Femur (tissue), 1 donor: Measurements from ENCODE around the gene FSTL4.
"Not testable (repeated sequence)": the region's sequence is repeated elsewhere in the genome, so short reads cannot be mapped to it uniquely, and the experiment has no call there.

ENCODE experiments used
- DNase-seq: peaks from one replicate; pipeline ENCODE4 v3.0.0-alpha.2; 2017

Gene FSTL4

DNA sequence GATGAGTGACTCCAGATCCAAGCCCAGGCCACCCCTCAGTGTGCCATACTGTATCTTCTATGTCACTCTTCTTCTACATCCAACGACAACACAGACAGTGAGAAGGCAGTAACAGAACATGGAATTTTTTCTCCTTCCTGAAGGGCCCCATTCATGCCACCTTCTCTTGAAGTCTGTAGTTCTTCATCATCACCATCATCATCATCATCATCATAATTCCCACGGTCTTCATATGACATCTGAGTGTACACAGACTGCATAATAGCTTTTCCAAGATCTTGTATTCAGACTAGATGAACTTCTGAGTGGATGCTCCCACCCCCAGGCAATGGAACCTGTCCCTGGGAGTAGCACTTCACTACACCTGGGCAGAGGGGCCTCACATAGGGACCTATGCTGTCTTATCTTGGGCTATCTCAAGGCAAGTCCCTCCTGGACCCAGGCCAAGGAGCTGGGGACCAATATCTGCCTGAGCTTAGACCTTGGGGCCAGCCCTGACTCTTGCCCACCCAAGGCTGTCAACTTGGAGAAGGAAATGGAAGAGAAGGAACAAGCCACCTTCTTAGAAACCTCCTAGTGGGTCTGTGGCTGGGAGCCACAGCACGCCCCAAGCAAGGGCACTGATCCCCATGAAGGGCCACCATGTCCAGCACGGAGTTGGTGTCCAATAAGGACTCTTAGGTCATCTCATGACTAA, 159.1 kb downstream of the FSTL4 start:
- DNase-seq = no peak

DNA sequence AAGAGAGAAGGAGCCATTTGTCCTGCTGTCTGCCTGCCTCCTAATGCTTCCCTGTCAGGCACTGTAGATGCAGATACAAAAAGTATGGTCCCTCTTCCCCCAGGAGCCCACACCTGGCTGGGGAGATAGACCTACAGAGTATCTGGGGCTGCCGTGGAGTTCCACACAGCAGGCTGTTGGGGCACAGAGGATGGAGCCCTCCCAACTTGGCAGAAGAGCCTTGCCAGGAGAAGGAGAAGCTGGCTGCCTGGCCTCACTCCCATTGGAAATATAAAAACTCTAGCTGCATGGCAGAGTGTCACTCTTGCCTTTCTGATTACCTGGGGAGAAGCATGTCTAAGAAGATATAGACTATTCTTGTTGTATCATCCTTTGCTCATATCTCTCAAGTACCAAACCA, 160.4 kb downstream of the FSTL4 start:
- no peak for DNase-seq

GRCh38 chr5:133450286-133450685, 162.1 kb downstream of the FSTL4 start:
- DNase-seq = no peak

GRCh38 chr5:133449181-133449580, 163.2 kb downstream of the FSTL4 start:
- no peak for DNase-seq

DNA sequence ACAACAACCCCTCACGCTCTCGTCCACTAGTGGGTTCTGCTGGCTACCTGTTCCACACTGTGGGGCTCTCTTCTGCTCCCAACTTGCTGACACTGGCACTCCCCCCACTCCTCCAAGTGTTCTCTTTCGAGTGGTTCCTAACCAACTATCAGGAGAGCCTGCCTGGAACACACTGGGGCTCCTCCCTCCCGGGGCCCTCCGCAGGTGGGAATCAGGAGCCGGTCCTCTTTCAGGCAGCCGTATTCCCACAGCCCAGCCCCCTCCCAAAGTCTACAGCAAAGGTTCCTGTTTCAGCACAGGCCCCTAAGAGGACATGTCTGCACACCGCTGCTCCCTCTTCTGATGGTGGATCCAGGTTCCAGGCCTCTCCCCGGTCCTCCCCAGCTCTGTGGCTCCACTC, 165.9 kb downstream of the FSTL4 start:
- DNase-seq = no peak

DNA sequence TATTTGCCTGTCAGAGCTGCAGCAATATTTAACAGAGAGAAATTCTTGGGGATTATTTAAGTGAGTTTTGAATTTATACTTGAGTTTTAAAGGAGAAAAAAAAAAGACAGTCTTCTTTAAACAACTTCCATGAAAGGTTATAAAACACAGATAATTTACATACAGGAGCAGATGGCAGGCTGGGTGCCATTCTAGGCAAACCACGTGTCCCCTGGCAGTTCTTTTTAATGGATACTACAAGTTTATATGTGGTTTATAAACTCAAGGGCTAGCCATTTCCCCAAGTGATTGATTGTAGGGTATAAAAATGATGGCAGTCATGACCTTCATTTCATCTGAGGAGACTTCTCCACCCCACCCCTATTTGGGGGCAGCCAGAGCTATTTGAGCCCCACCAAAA, 166.6 kb downstream of the FSTL4 start:
- no peak for DNase-seq

DNA sequence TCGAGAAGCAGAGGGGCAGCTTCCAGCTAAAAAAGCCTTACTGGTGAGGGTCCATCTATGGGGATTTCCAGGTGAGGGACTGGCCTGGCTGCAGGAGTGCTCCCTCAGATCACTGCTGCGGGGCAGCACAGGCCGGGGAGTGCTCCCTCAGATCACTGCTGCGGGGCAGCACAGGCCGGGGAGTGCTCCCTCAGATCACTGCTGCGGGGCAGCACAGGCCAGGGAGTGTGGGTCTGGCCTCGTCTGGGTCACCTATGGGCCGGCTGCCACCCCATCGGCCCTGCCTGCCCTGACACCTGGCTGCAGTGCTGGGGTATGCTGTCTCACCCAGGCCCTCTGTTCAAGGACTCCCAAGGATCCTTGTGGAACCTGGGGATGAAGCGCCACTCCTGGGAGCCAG, 167.1 kb downstream of the FSTL4 start:
- DNase-seq = not testable (repeated sequence)

DNA sequence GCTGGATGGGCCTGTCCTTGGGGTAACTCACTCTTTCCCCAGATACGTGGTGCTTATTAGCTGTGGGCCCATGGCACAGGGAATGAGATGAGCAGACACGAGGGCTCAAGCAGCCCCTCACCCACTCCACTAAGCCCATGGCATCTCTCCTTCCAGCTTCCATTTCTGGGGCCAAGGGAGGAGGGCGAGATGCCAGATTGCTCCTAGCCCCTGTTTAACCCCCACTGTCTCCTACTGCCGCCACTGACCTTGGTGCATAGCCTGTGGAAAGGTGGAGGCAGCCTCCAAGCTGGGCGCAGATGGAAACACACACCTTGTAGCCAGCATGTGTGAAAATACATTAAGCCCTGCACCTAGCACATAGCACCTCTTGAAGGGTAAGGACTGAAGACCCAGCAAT, 167.6 kb downstream of the FSTL4 start:
- no peak for DNase-seq

DNA sequence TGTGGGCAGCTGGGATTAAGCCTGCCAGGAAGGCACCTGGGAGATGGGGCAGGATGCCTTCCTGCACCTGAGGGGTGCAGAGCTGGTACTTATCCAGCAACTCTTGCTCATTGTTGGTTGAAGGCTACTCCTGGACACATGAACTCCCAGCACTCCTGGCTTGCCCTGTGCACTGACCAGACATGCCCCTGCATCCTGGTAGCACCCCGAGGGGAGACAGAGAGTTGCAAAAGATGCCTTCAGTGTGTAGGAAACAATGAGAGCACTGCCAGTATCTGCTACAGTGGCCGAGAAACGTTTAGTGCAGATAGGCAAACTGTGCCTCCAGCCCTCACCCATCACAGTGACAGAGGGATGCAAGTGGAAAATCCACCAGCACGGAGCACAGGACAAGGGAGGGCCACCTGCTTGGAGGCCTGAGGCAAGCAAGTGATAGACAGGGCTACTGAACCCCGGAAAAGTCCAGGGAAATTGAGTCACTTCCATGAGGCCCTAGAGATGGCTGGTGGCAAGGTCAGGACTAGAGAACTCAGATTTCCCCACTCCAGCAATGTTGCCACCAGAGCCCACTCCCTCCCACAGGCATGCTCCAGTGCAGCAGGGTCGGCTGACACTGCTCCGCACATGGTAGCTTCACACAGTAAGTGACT, 171.1 kb downstream of the FSTL4 start:
- DNase-seq = no peak

DNA sequence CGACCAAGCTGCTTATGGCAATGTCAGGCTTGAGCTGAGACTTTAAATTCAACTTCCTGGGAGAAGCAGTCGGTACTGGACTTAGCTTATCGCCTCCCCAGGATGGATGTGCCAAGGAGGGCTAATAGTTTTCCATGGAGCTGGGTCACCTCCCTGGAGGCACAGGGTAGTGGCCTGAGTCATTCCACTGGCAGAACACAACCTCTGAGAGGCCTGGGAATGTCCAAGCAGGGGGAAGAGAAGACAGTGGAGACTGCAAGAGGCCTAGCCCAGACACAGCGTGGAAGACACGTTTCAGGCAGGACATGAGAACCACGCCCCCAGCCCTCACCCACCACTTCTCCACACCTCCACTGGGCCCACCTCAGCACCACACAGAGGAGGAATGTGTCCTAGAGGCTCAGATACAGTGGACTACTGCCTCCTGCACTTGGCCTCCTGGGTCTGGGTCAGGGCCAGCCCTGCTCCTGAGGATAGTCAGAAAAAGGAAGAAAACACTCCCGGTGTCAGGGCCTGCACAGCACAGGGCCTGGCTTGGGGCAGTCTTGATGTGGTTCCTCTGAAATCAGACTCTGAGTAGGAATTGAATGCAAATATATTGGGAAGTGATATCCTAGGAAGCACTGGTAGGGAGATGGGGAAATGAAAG, 171.8 kb downstream of the FSTL4 start:
- no peak for DNase-seq

DNA sequence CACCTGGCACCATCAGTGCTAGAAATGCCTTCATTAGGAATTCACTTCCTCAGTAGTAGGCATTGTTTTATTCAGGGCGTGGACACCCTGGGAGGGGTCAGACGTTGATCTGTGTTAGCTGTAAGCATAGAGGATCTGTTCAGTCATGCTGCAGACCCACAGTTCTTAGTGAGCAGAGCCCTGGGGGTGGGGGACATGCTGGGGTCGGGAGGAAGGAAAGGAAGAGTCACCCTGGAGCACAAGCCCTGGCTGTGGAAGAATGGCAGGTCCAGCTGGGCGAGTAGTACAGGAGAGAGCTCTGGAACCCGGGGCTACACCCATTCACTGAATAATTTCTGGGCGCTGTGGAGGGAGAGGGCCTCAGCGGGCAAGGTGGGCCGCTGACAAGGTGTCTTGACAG, 172.5 kb downstream of the FSTL4 start:
- no peak for DNase-seq

GRCh38 chr5:133438487-133438886, 173.9 kb downstream of the FSTL4 start:
- no peak for DNase-seq

GRCh38 chr5:133434336-133434735, 178.0 kb downstream of the FSTL4 start:
- DNase-seq = no peak

- no peak for DNase-seq
Measured at GRCh38 chr5:133433641-133434040, 178.7 kb downstream of the FSTL4 start.

- DNase-seq = no peak
Measured at GRCh38 chr5:133432956-133433532, 179.3 kb downstream of the FSTL4 start.

- DNase-seq = no peak
Measured at GRCh38 chr5:133431326-133431865, 180.9 kb downstream of the FSTL4 start.

DNA sequence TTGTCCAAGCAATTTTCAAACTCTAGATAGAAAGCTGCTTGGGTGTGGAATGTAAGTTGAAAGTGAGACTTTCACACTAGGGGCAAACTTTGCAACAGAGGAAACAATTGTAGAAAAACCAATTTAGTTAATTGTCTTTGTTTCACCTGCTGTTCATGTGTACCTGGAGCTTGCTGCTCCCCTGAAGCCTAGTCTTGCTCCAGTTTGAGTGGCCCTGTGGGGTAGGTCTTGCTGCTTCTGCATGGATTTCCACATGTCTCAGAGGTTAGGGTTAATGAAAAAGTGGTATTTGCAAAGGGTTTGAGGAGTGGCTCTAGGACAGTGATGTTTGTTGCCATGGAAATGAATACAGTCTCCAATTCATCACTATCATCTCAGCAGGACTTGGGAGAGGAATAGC, 182.2 kb downstream of the FSTL4 start:
- DNase-seq = no peak

DNA sequence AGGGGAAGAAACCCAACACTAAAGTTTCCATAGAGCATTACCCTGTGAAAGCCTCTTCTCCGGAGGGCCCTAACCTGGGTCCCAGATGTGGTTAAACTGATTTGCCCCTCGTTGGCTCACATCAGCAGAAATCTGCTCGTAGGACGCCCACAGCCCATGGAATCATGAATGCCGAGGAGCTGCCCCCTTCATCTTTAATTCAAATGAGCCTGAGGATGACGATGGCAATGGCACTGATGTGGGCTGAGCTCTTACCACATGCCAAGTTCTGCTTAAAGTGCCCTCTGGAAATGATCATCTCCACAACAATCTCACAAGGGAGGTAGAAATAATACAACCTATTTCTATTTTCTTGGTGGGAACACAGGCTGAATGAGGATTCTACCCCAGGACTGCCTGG, 183.3 kb downstream of the FSTL4 start:
- DNase-seq = no peak

DNA sequence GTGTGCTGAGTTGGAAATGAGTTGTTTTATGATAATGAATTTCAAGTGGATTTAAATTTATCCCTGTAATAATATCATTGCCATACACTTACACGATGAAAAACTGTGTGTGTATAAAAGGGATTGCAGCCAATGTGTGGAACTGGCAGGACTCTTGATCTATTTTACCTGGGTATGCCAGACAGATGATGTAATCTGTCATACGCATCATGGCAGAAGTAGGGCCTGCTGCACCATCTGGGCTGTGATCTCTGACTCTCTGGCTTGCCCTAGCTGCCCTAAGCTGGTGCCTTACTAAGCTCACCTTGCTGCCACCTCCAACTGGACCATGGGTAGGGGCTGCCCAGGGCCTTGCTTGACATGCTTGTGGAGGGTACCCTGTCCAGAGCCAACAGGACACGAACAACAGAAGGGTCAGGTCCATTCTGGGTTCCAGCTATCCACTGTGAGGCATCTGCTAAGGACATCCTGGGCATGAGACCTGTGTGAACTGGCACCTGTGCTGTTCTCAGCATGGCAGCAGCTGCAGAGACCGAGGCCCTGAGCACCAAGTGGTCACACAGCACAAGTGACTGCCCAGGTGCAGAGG, 184.2 kb downstream of the FSTL4 start:
- no peak for DNase-seq

GRCh38 chr5:133427121-133427777, 185.1 kb downstream of the FSTL4 start:
- no peak for DNase-seq

DNA sequence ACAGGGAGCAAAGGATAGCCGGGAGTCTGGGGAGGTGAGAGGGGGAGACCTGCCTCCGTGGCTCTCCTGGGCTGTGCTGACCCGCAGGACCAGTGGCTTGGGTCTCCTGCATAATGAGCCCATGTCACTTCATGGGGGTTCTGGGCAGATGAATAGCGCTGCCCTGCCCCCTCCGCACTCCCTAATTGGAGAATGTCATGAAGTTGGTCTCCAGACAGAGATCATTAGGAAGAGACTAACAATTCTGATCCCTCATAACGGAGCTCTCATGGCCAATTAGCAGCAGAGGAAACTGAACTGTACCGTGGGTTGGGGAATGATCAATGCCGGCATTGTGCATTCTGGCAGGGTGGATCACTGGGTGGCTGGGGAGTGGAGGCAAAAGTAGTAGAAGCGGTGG, 186.1 kb downstream of the FSTL4 start:
- DNase-seq = no peak

GRCh38 chr5:133425764-133426163, 186.6 kb downstream of the FSTL4 start:
- DNase-seq = no peak

DNA sequence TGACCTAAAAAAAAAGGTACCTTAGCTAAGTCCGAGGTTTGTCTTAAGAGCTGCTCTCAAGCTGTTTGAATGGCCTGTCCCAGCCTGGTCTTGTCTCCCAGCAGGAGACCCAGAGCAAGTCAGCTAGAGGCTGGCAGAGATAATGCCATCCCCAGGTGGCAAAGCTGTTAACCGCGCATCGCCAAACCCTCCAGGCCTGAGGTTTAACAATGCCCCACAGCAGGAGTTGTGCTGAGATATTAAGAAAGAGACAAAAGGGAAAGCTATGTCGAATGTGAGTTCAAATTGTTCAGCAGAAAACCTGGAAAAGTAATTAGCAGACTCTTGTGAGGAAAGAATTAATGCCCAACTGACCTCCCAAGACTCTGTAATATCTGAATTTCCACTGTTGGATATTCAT, 187.1 kb downstream of the FSTL4 start:
- DNase-seq = no peak
